ENCODE results near the gene TYW5. TPM values are rescaled to one million over a fixed set of nuclear protein-coding genes. Genes with fewer than 3 reads are reported as not detected.

Gene TYW5
- total and polyA plus RNA-seq, 2 experiments from 2014 or later: 5.0 to 14.6 TPM

GRCh38 chr2:199999166-199999565, 43.9 kb upstream of the TYW5 start:
- no peaks in the 10 kb centered on the region for H3K36me3 ChIP-seq (replicated peaks; ENCODE audit: insufficient read depth, low read depth)
- no peaks in the 10 kb centered on the region for H3K27me3 ChIP-seq
- WGBS (ENCODE audit: low lambda C conversion rate, missing lambda C conversion rate): 93% methylated on average over 4 of the region's 4 CpGs
- no peaks in the 10 kb centered on the region for H4K20me1 ChIP-seq (ENCODE audit: insufficient read depth, poor library complexity, severe bottlenecking)
- TF ChIP-seq EZH2phosphoT487 (IDR thresholded peaks at IDR 0.05; ENCODE audit: low read depth, severe bottlenecking, unreplicated experiment) (no peak), EZH2 (IDR thresholded peaks at IDR 0.05; ENCODE audit: borderline replicate concordance) (no peak), CTCF (IDR thresholded peaks at IDR 0.05; ENCODE audit: poor library complexity) (no peak)
- no peaks in the 10 kb centered on the region for H3K9me2 ChIP-seq (replicated peaks; ENCODE audit: insufficient read depth)
- no peak for DNase-seq (ENCODE audit: low spot score)
- no peaks in the 10 kb centered on the region for H3K79me2 ChIP-seq
- no peak overlapping the region for H3K4me2 ChIP-seq
- H3K4me3 ChIP-seq: no peak overlapping the region
- H3K27ac ChIP-seq: no peak overlapping the region
- no peaks in the 10 kb centered on the region for H3K4me1 ChIP-seq (ENCODE audit: insufficient read depth)
- no peaks in the 10 kb centered on the region for H3K9me3 ChIP-seq (ENCODE audit: low read depth)
- H2AFZ ChIP-seq: no peak overlapping the region

GRCh38 chr2:199997296-199997695, 42.0 kb upstream of the TYW5 start:
- H3K79me2 ChIP-seq: no peaks in the 10 kb centered on the region
- no peaks in the 10 kb centered on the region for H3K4me1 ChIP-seq (ENCODE audit: insufficient read depth)
- no peak overlapping the region for H2AFZ ChIP-seq
- no peak for DNase-seq (ENCODE audit: low spot score)
- no peak overlapping the region for H3K4me3 ChIP-seq
- no peak for TF ChIP-seq EZH2 (IDR thresholded peaks at IDR 0.05; ENCODE audit: borderline replicate concordance)
- no peak for TF ChIP-seq CTCF (IDR thresholded peaks at IDR 0.05; ENCODE audit: poor library complexity)
- TF ChIP-seq EZH2phosphoT487 (IDR thresholded peaks at IDR 0.05; ENCODE audit: low read depth, severe bottlenecking, unreplicated experiment): no peak
- H3K4me2 ChIP-seq: no peak overlapping the region
- no peaks in the 10 kb centered on the region for H3K36me3 ChIP-seq (replicated peaks; ENCODE audit: insufficient read depth, low read depth)
- H3K27me3 ChIP-seq: no peaks in the 10 kb centered on the region
- no peaks in the 10 kb centered on the region for H3K9me3 ChIP-seq (ENCODE audit: low read depth)
- no peaks in the 10 kb centered on the region for H3K9me2 ChIP-seq (replicated peaks; ENCODE audit: insufficient read depth)
- no peak overlapping the region for H3K27ac ChIP-seq
- 95% methylated on average over 3 of the region's 3 CpGs for WGBS (ENCODE audit: low lambda C conversion rate, missing lambda C conversion rate)
- H4K20me1 ChIP-seq (ENCODE audit: insufficient read depth, poor library complexity, severe bottlenecking): no peaks in the 10 kb centered on the region

GRCh38 chr2:199994896-199995295, 39.6 kb upstream of the TYW5 start:
- Histone ChIP-seq H3K27ac (no peak overlapping the region), H3K4me2 (no peak overlapping the region), H3K4me1 (ENCODE audit: insufficient read depth) (no peaks in the 10 kb centered on the region), H3K27me3 (no peaks in the 10 kb centered on the region), H3K9me2 (replicated peaks; ENCODE audit: insufficient read depth) (no peaks in the 10 kb centered on the region), H3K79me2 (no peaks in the 10 kb centered on the region), H4K20me1 (ENCODE audit: insufficient read depth, poor library complexity, severe bottlenecking) (no peaks in the 10 kb centered on the region), H3K4me3 (no peak overlapping the region), H2AFZ (no peak overlapping the region), H3K9me3 (ENCODE audit: low read depth) (no peaks in the 10 kb centered on the region), H3K36me3 (replicated peaks; ENCODE audit: insufficient read depth, low read depth) (no peaks in the 10 kb centered on the region)
- TF ChIP-seq EZH2phosphoT487 (IDR thresholded peaks at IDR 0.05; ENCODE audit: low read depth, severe bottlenecking, unreplicated experiment): no peak
- no peak for TF ChIP-seq EZH2 (IDR thresholded peaks at IDR 0.05; ENCODE audit: borderline replicate concordance)
- TF ChIP-seq CTCF (IDR thresholded peaks at IDR 0.05; ENCODE audit: poor library complexity): no peak
- no peak for DNase-seq (ENCODE audit: low spot score)
- 89% methylated on average over 2 of the region's 2 CpGs for WGBS (ENCODE audit: low lambda C conversion rate, missing lambda C conversion rate)

GRCh38 chr2:199994371-199994770, 39.1 kb upstream of the TYW5 start:
- Histone ChIP-seq H3K9me2 (replicated peaks; ENCODE audit: insufficient read depth) (no peaks in the 10 kb centered on the region), H3K36me3 (replicated peaks; ENCODE audit: insufficient read depth, low read depth) (no peaks in the 10 kb centered on the region), H3K9me3 (ENCODE audit: low read depth) (no peaks in the 10 kb centered on the region), H3K4me2 (no peak overlapping the region), H3K27me3 (no peaks in the 10 kb centered on the region), H3K4me1 (ENCODE audit: insufficient read depth) (no peaks in the 10 kb centered on the region), H3K27ac (no peak overlapping the region), H4K20me1 (ENCODE audit: insufficient read depth, poor library complexity, severe bottlenecking) (no peaks in the 10 kb centered on the region), H3K79me2 (no peaks in the 10 kb centered on the region), H2AFZ (no peak overlapping the region), H3K4me3 (no peak overlapping the region)
- TF ChIP-seq EZH2 (IDR thresholded peaks at IDR 0.05; ENCODE audit: borderline replicate concordance): no peak
- WGBS (ENCODE audit: low lambda C conversion rate, missing lambda C conversion rate): 90% methylated on average over 3 of the region's 3 CpGs
- no peak for DNase-seq (ENCODE audit: low spot score)
